Umbilical cord (tissue), 1 donor: Measurements from ENCODE around the gene MAGEA1. TPM values are rescaled to one million over a fixed set of nuclear protein-coding genes. Genes with fewer than 3 reads are reported as not detected.

ENCODE experiments used
- total RNA-seq: library from RNA; depleted of rRNA; stranded (reverse); fragments of >200 nt; gene quantifications from one replicate; pipeline ENCODE4 v1.2.3, GENCODE V29; 2014; ENCODE audit warnings: low replicate concordance; ENCODE audit not compliant: insufficient read depth

Gene MAGEA1
- total RNA-seq, 1 donor from 2014 or later: not detected

Other genes starting within 250 kb of the MAGEA1 start
- 0.24 TPM for gene PNMA5, start 185.2 kb upstream of the MAGEA1 start, total RNA-seq
- gene PNMA3, start 122.8 kb upstream of the MAGEA1 start, total RNA-seq: 15.4 TPM
- gene PNMA6A, start 106.8 kb upstream of the MAGEA1 start, total RNA-seq: 1.2 TPM
- gene PNMA6F, start 142.5 kb downstream of the MAGEA1 start, total RNA-seq: not detected
- gene ZNF275, start 154.9 kb downstream of the MAGEA1 start, total RNA-seq: 7.7 TPM
- not detected for gene PNMA6E, start 222.1 kb downstream of the MAGEA1 start, total RNA-seq
- gene ZFP92, start 232.2 kb downstream of the MAGEA1 start, total RNA-seq: 5.1 TPM